C1 segment of cervical spinal cord (tissue), 14 donors: Measurements from ENCODE around the gene ATRNL1.
"Not testable (repeated sequence)": the region's sequence is repeated elsewhere in the genome, so short reads cannot be mapped to it uniquely, and the experiment has no call there.

Source experiments
- DNase-seq, 14 donors: peaks; one replicate each; lab custom pipeline; 2025; lab: John Stamatoyannopoulos, UW

Gene ATRNL1

DNA sequence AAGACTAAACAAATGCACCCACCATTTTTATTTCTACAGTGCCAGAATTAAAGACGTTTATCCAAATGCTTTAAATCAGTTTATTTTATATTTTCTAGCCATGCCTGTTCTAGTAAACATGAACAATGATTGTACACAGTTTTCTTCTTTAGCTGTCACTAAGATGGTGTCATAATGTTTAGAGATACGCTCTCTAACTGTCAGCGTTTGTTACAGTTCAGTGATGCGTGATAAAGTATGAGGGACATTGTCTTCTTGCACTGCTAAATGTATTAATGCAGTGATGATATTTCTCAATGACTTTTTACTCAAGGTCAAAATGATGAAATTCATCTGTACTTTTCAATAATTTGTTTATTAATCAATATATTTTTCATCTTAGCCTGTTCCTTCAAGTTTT is 513.6 kb downstream of the ATRNL1 start:
- no peak for DNase-seq

DNA sequence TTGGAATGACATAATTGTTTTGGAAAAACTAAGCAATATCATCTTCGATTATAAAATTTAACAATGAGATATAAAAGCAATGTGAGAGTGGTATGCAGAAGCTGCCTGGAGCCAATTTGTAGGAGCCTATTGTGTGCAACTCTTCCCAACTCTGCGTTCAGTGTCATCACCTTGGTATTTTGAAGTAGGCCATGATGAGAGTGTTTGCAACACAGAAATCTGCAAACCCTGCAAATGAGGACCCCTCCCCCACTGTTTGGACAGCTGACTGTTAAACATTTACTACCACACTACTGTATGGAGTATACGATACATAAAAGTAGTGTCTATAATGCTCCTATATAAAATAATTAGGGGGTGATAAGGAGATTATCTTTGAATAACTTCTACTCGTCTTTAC is 531.3 kb downstream of the ATRNL1 start:
- DNase-seq, result no peak

DNA sequence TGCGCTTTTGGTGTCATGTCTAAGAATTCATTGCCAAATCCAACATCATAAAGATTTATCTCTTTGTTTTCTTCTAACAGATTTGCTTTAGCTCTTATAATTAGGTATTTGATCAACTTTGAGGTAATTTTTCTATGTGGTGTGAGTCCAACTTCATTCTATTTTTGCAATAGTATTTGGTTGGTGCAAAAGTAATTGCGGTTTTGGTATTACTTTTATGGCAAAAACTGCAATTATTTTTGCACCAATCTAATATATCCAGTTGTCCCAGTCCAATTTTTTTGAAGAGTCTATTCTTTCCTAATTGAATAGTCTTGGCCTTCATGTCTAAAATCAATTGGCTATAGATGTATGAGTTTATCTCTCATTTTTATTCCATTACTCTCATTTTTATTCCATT is 535.5 kb downstream of the ATRNL1 start:
- no peak for DNase-seq

DNA sequence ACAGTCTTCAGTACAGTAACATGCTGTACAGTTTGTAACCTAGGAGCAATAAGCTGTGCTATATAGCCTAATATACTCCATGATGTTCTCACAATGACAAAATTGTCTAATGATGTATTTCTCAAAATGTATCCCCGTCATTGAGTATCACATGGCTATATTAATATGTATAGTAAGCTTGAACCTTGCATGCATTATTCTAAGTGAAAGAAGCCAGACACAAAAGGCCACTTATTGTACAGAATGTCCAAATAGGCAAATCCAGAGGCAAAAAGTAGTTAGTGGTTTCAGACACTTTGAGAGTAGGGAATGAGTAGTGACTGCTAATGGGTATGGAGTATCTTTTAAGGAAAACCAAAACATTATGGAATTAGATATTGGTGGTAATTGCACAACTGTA is 545.1 kb downstream of the ATRNL1 start:
- DNase-seq, result no peak

DNA sequence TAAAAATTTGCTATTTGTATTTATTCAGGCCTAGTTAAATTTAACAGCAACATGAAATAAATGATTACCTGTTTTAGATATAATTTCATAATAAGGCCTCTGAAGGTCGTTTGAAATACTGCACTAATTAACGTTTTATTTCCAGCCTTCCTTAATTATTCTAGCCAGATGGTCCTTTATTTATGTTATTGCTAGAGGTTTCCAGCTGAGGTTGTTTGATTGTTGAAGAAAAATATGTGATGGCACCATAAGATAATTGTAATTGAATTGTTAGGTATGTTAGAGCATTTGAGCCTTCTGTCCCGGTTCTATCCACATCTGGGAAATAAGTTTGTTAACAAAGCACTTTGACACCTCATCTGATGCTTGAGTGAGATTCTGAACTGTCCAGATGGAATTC is 556.1 kb downstream of the ATRNL1 start:
- no peak for DNase-seq

DNA sequence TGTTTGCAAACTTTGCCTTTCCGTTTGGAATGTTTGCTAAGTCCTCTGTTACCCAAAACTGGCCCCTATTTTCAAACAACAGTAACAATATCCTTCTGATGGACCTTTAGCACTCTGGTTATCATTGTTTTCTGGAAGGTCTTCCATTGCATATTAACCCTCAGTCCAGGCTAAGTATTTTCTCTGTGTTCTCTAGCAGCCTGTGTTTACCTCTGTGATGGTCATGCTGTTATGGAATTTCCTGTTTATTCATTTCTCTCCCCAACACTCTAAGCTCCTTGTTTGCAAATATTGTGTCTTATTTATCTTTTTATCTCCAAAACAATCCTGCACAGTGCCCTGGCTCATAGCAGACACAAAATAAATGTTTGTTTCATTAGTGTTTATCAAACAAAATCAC is 560.3 kb downstream of the ATRNL1 start:
- no peak for DNase-seq

DNA sequence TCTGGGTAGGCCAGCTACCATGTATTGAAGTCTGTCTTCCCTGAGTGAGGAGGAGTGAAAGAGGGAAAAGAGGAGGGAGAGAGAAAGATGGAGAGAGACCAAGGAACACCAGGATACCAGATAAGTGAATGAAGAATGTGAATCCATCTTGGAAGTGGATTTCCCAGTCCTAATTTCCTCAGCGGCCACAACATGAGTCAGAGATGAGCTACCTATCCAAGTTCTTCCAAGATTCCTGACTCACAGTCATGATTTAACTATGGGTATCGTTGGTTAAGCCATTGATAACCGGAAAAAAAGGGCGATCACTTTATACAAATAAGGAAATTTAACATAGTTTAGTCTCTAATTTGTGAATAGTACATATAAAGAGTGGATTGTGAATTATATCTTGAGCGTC is 561.8 kb downstream of the ATRNL1 start:
- DNase-seq, result no peak

DNA sequence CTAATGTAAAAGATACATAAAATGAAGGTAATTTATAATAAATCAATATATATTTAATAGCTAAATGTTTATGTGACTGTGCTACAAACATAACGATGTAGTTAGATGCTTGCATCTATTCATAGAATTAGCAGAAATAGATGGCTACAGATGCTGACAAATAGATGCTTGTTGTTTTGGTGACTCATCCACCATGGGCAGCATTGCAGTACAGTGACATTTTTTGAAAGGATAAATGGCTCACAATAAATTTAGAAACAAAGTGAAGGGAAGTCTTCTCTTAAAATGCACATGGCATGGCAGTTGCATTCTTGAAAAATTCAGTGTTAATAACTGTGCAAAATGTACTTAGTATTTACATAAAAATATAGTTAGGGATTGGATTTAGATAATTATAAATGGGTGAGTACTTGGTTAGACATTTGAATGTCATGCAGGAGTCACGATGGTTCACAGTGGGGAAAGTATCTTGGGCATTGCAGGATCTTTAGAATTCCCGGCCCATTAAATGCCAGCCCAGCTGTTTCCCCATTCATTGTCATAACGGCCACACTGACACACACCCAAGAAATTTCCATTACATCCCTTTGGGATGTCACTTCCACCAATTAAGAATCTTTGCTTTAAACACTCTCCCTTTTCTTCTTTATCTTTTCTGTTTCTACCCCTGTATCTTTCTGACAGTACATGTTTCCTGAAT is 564.1 kb downstream of the ATRNL1 start:
- no peak for DNase-seq

DNA sequence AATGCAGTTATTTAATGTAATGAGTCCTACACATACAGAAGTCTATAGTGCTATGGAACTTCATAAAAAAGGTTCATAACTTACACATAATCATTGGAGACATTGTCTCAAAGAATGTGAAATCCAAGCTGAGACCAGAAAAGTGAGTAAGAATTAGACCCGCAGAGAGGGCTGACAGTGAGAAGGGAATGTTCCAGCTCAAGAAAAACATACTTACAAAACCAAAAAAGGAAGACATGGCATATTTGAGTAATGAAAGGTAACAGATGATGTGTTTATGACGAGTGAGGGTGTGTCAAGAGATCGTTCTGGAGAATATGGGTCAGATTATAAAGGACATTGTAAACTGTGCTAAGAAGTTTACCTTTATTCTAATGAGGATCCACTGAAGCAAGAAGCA is 566.5 kb downstream of the ATRNL1 start:
- no peak for DNase-seq

DNA sequence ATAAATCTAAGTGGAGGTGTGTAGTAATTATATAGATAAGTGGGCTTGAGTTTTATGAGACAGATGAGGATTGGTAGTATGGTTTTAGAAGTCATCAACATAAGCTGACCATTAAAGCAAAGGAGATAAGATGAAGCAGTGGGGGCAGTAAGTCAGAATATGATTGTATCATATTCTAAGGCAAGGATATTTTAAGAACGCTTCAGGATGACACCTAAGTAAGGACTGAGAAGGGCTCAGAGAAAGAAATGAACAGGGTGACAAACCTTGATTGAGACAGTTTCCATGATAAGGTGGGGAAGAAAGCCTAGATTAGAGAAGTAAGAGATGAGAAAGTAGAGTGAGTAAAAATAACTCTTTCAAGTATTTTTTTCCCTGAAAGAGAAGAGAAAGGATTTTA is 567.2 kb downstream of the ATRNL1 start:
- DNase-seq, result no peak

DNA sequence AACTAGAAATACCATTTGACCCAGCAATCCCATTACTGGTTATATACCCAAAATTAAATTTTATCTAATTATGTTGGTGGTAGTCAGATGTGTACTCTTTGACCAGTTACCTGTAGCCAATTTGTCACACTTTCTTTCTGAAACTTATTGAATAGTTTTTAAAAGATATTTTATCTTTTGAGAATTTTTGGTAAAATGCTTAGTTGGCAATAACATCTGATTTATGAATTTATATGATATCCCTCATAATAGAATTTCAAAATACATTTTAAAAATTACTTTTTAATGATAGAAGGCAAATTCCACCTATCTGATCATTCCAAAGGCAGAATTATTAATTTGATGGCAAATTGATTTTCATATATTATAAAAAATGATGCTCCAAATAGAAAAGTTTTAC is 569.3 kb downstream of the ATRNL1 start:
- DNase-seq, result no peak

DNA sequence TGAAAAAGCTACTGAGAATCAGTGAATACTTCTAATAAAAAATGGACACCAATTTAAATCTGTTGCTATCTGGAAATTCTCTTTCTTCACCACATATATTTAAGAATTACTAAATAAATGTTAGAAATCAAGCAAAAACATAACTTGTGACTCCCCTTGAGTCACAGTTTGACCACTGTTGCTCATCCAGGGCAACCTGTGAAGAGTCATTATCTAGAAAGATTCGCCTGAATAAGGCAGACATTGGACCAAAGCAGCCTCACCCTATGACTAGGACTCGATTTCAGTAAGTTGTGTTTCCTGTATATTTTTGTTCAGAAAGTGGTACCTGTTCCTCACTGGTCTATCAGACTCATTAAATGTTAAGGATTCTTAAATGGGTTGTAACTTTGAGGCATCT is 572.4 kb downstream of the ATRNL1 start:
- no peak for DNase-seq

DNA sequence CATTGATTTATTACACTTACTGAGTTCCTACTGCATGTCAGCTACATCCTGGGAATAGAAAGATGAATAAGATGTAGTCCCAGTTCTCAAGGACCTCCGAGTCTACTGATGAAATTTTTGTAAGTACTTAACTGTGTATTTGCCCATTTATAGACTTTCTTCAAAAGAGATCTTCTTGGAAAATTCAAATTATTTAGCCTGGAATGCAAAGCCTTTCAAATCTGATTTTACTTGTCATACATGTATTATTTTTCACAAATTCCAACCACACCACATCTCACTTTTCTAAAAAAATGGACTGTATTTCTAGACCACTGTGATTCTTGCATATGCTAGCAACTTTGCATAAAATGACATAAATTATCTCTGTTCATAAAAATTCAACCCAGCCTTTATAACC is 581.3 kb downstream of the ATRNL1 start:
- DNase-seq, result no peak

DNA sequence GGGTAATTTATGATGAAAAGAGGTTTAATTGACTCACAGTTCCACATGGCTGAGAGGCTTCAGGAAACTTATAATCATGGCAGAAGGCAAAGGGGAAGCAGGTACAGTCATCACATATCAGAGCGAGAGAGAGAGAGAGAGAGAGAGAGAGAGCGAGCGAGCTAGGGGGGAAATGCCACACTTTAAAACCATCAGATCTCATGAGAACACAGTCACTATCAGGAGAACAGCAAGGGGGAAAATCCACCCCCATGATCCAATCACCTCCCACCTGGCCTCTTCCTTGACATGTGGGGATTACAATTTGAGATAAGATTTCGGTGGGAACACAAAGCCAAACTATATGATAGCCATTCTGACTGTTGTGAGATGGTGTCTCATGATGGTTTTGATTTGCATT is 603.6 kb downstream of the ATRNL1 start:
- DNase-seq, result no peak

DNA sequence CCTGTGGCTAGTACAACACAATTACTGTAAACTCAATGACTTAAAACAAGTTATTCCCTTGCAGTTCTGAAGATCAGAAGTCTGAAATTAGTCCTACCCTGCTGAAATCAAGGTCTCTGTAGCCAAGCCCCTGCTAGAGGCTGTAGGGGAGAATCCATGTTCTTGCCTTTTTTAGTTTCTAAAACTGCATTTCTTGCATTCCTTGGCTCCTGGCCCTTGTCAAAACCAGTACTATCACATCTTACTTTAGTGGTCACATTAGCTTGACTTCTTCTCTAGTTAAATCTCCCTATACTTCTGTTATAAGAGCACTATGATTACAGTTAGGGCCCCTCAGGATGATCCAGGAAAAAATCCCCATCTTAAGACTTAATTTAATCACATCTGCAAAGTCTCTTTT is 612.9 kb downstream of the ATRNL1 start:
- no peak for DNase-seq

DNA sequence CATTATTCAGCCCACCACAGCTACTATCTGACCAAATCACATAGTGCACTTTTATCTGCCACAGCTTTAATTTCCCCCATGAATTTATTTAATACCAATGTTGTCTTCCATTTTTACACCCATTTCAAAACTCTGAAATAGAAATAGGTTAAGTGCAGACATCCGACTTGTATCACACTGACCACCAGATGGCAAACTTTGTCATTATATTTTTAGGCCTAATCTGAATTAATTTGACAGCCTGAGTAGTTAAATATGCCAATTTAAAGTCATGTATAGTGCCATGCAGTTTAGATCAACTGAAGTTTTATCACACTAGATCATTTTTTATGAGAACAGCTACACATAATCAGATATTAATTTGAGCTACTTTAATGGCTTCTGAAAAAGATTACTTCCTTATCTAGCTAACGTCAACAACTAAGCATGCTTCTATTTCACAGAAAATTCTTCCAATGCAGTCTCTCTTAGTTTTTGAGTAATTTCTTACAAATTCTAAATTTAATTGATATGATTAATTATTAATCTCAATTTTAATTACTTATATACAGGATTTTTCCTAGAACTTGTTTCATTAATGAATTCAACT is 613.4 kb downstream of the ATRNL1 start:
- DNase-seq, result no peak

DNA sequence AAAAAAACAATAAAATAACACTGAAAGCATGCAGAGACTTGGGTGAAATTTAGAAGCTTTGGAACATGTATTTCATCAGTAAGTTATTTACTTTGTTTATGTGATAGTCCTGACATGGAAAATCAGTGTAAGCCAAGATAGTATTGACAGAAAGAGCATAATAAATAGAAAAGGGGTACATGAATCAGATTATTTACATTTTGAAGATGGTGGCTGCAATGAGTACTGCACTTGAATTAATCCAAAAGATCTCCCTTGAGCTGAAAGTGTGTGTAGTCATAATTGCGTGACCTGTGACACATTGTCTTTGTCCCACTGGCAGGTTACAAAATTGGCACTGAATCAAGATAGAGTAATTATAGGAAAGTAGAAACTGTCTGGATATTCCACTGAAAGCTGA is 617.0 kb downstream of the ATRNL1 start:
- no peak for DNase-seq

DNA sequence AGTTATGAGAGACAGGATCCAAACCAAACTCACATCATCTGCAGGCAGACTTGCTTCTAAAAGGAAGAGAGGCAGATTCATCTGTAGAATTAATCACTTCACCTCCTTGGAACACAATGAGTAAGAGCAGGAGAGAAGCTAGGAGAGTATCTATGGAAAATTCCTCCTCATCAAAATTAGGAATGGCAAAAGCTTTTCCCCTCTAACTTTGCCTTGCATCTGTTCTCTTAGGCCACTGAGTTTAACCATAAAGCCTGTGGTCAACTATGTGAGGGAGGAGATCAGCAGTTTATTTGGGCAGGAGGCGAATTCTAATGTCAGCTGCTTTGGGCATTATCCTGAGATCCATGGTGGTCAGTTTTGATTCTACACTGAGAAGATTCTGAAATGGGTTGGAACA is 618.1 kb downstream of the ATRNL1 start:
- no peak for DNase-seq

DNA sequence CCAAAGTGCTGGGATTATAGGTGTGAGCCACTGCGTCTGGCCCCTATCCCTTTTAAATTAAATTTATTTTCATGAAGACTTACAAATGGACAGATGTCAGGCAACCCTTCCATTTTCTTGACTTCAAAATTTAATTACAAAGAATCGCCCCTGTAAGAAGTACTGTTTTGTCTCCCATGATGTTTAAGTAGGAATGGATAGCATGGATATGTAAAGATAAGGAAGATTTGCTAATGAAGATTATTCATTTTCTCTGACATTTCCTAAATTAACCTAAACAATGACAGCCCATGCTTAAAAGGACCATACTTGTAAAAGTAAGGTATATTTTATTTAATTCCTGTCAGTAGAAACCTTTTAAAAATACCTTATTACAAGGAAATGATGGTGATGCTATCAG is 627.0 kb downstream of the ATRNL1 start:
- DNase-seq, result no peak

DNA sequence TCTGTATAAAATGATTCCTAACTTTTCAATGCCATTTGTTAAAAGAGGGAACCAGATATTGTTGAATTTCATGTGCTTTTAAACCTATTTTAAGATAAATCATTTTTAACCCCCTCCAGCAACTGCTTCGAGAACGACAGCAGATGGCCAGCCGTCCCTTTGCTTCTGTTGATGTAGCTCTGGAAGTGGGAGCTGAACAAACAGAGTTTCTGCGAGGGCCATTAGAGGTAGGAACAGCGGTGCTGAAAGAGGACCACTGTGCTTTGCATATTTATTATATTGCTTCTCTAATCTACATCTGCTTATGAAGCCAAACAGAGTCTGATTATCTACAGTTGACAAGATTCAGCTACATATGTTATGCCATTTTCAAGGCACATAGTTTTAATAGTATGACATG is 634.0 kb downstream of the ATRNL1 start:
- DNase-seq, result no peak

DNA sequence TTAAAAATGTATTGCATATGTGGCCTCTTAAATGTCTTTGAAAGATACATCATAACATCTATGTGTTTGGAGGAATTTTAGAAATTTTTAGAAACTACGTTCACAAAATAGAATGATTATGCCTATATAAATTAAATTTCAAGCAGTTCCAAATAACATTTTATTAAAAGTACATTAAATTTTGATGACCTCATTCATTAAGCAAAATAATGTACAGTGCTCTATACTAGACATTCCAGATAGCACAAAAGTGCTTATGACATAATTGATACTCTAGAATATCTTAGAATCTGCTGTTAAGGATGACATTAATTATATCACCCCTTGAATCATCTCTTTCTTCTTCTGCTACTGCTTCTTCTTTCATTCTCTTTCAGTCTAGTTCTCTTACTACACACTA is 650.9 kb downstream of the ATRNL1 start:
- DNase-seq, result no peak

DNA sequence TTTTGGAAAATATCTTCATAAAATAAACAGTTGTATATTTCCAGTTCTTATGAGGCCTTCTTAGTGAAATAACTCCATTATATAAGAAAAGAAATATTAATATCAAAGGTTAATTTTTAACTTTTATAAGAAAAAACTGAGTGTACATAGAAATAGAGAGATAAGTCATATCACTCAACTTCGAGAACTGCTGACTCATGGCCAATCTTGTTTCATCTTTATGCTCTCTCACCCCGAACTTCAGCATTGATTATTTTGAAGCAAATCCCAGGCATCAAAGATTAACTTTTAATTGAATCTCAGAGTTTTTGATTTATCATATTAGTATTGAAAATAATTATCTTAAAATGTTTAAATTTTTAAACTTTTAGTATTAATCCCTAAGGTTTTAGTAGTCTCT is 652.8 kb downstream of the ATRNL1 start:
- no peak for DNase-seq

DNA sequence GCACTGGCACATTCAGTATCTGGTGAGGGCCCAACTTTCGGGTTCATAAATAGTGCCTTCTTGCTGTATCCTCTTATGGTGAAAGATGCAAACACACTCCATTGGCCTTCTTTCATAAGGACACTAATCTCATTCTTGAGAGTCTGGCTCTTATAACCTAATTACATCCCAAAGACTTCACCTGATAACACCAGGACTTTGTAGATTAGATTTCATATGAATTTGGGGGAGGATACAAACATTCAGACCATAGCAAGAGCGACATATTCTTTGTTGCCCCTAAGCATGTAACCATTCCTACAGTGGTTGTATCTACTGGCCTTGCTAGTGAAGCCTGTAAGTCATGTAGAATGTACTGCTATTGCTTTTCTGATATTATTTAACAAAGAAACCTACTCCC is 654.6 kb downstream of the ATRNL1 start:
- DNase-seq, result no peak

DNA sequence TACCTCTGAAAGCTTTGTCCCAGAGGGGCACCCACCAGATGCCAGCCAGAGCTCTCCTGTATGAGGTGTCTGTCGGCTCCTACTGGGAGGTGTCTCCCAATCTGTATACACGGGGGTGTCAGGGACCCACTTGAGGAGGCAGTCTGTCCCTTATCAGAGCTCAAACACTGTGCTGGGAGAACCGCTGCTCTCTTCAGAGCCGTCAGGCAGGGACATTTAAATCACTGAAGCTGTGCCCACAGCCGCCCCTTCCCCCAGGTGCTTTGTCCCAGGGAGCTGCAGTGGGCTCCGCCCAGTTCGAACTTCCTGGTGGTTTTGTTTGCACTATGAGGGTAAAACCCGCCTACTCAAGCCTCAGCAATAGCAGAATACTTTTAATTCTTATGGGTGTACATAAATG is 665.3 kb downstream of the ATRNL1 start:
- DNase-seq, result not testable (repeated sequence)
